Keratinocyte (primary cell): ENCODE data around the gene TRAPPC13. TPM values are rescaled to one million over a fixed set of nuclear protein-coding genes. Genes with fewer than 3 reads are reported as not detected.

Experiments
- DNase-seq: peaks from one replicate; pipeline ENCODE4 v3.0.0-alpha.2; 2011; ENCODE audit warnings: low read depth, missing footprints, low spot score
- FAIRE-seq: peaks from 2 replicates; lab custom pipeline; 2011; peaks lifted over from hg19 to GRCh38; lab: Jason Lieb, UNC
- H2AFZ ChIP-seq: 2 replicates; pipeline ENCODE4 v1.6.0; 2012; ENCODE audit warnings: low read length, control low read depth, inconsistent platforms; ENCODE audit not compliant: control insufficient read depth
- H3K27ac ChIP-seq: 2 replicates; pipeline ENCODE4 v1.5.1; 2011; ENCODE audit warnings: low read length; ENCODE audit not compliant: control insufficient read depth, insufficient read depth
- H3K27me3 ChIP-seq: 3 replicates; pipeline ENCODE4 v1.6.0; 2011; ENCODE audit warnings: low read length; ENCODE audit not compliant: control insufficient read depth, insufficient read depth; ENCODE audit errors: extremely low read depth
- H3K36me3 ChIP-seq, 2 experiments: 2 replicates in 1 of 2; 3 replicates in 1 of 2; pipeline ENCODE4 v1.5.1; 2011; ENCODE audit warnings: low read length in 2 of 2, mild to moderate bottlenecking in 1 of 2; ENCODE audit not compliant: control insufficient read depth in 2 of 2, insufficient read depth in 2 of 2; ENCODE audit errors: extremely low read depth in 1 of 2
- H3K4me1 ChIP-seq: 3 replicates; pipeline ENCODE4 v1.5.1; 2011; ENCODE audit warnings: low read length; ENCODE audit not compliant: control insufficient read depth, insufficient read depth; ENCODE audit errors: extremely low read depth
- H3K4me2 ChIP-seq: 3 replicates; pipeline ENCODE4 v1.6.0; 2011; ENCODE audit warnings: low read depth, low read length; ENCODE audit not compliant: control insufficient read depth, insufficient read depth; ENCODE audit errors: extremely low read depth
- H3K4me3 ChIP-seq, 3 experiments: fragments of 200-600 bp in 1 of 3; sonication (generic) in 1 of 3; 2 replicates in 2 of 3; 3 replicates in 1 of 3; pipeline ENCODE4 v1.5.1; 2011 to 2016; ENCODE audit warnings: low read length in 3 of 3, mild to moderate bottlenecking in 3 of 3, control low read depth in 2 of 3, inconsistent platforms in 1 of 3, low read depth in 1 of 3, mixed read lengths in 1 of 3, mixed run types in 1 of 3, moderate library complexity in 1 of 3; ENCODE audit not compliant: control insufficient read depth in 2 of 3, insufficient read depth in 2 of 3; ENCODE audit errors: extremely low read depth in 1 of 3
- H3K79me2 ChIP-seq: 2 replicates; pipeline ENCODE4 v1.6.0; 2012; ENCODE audit warnings: low read length; ENCODE audit not compliant: control insufficient read depth, insufficient read depth
- H3K9ac ChIP-seq: 3 replicates; pipeline ENCODE4 v1.6.0; 2011; ENCODE audit warnings: low read length; ENCODE audit not compliant: control insufficient read depth, insufficient read depth; ENCODE audit errors: extremely low read depth
- H3K9me1 ChIP-seq: 3 replicates; pipeline ENCODE4 v1.6.0; 2011; ENCODE audit warnings: low read length; ENCODE audit not compliant: control insufficient read depth, insufficient read depth; ENCODE audit errors: extremely low read depth
- H3K9me3 ChIP-seq: 2 replicates; pipeline ENCODE4 v1.5.1; 2012; ENCODE audit warnings: low read depth, low read length; ENCODE audit not compliant: control insufficient read depth
- H4K20me1 ChIP-seq: 3 replicates; pipeline ENCODE4 v1.6.0; 2011; ENCODE audit warnings: low read length; ENCODE audit not compliant: control insufficient read depth, insufficient read depth; ENCODE audit errors: extremely low read depth
- EZH2 ChIP-seq: IDR thresholded peaks from one replicate; pipeline ENCODE4 v1.6.1; 2012; ENCODE audit warnings: inconsistent platforms, mild to moderate bottlenecking, low read length, moderate library complexity
- dilution Hi-C: fragments of 300-500 bp; cut with MboI; formaldehyde crosslinking; loops from one replicate; pipeline ENCODE4 v1.7.0; 2020; ENCODE audit warnings: low sequenced_read_pairs; ENCODE audit not compliant: extremely low pct_ligation_motif_present
- polyA plus RNA-seq, 5 experiments: library from polyadenylated mRNA; depleted of rRNA in 3 of 5; stranded (reverse) in 3 of 5; stranded (forward) in 1 of 5; unstranded in 1 of 5; fragments of >200 nt; gene quantifications; 1 replicate in 1 of 5; 2 replicates in 3 of 5; 3 replicates in 1 of 5; pipeline versions ENCODE4 v1.2.1 to v1.2.3, GENCODE V29; 2011 to 2012; ENCODE audit warnings: missing spikeins in 2 of 5, low read depth in 1 of 5, low replicate concordance in 1 of 5
- TF ChIP-seq, protein P1 (sequence below), 3 experiments: IDR thresholded peaks in 1 of 3; conservative IDR thresholded peaks in 1 of 3; optimal IDR thresholded peaks in 1 of 3; 2 replicates in 2 of 3; 3 replicates in 1 of 3; pipeline versions ENCODE3 to v1.5.1; 2011; ENCODE audit warnings: low read length in 3 of 3, mild to moderate bottlenecking in 3 of 3, moderate library complexity in 2 of 3, control low read depth in 1 of 3, inconsistent platforms in 1 of 3; ENCODE audit not compliant: insufficient read depth in 2 of 3; ENCODE audit errors: extremely low read depth in 1 of 3

TRAPPC13 gene
- polyA plus RNA-seq, 1 donor (not counting 4 experiments of a cell fraction or from before 2014, with no cell fraction given), result 22.2 TPM

DNA sequence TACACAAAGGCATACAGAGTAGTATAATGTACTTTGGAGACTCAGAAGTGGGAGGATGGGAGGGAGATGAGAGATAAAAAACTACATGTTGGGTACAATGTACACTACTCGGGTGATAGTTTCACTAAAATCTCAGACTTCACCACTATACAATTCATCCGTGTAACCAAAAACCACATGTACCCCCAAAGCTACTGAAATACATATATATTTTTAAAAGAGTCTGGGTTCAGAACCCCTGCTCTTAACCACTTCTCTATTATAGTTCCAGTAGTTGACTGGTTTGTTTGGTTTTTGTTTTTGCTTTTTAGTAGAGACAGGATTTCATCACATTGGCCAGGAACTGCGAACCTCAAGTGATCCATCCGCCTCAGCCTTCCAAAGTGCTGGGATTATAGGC is 74.5 kb downstream of the TRAPPC13 start:
- H3K27me3 ChIP-seq, result no peaks in the 10 kb centered on the region
- FAIRE-seq, result no peak
- dilution Hi-C loops, result no loop called here

DNA sequence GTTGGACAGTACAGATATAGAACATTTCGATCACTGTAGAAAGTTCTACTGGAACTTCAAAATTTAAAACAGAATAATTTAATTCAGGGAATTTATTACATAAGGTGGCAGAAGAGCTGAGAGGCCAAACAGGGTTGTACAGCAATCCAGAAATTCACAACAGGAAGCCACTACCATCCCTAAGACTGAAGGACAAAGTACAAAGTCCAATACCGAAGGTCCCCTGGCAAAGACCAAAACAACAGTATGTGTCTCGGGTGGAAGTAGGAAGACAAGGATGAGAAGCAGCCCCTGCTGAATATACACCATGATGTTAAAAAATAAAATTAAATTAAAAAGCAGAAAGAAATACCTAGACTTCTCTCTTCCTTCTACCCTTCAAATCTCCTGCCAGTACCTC is 77.2 kb downstream of the TRAPPC13 start:
- FAIRE-seq, result no peak

More for the DNA sequence above, 74.5 kb downstream of the TRAPPC13 start:
- no peak overlapping the region for H3K27ac ChIP-seq
- H3K9me3 ChIP-seq, result no peaks in the 10 kb centered on the region
- H3K4me3 ChIP-seq, result no peak overlapping the region
- H3K79me2 ChIP-seq, result no peaks in the 10 kb centered on the region
- no peak overlapping the region for H3K9ac ChIP-seq
- H4K20me1 ChIP-seq, result no peaks in the 10 kb centered on the region
- no peak for DNase-seq
- H3K4me2 ChIP-seq, result no peak overlapping the region
- H3K4me1 ChIP-seq, result no peaks in the 10 kb centered on the region
- no peaks in the 10 kb centered on the region for H3K9me1 ChIP-seq
- peaks cover 0 to 1% of the 10 kb centered on the region in 2 experiments for H3K36me3 ChIP-seq
- no peak for TF ChIP-seq EZH2
- TF ChIP-seq, protein P1, sequence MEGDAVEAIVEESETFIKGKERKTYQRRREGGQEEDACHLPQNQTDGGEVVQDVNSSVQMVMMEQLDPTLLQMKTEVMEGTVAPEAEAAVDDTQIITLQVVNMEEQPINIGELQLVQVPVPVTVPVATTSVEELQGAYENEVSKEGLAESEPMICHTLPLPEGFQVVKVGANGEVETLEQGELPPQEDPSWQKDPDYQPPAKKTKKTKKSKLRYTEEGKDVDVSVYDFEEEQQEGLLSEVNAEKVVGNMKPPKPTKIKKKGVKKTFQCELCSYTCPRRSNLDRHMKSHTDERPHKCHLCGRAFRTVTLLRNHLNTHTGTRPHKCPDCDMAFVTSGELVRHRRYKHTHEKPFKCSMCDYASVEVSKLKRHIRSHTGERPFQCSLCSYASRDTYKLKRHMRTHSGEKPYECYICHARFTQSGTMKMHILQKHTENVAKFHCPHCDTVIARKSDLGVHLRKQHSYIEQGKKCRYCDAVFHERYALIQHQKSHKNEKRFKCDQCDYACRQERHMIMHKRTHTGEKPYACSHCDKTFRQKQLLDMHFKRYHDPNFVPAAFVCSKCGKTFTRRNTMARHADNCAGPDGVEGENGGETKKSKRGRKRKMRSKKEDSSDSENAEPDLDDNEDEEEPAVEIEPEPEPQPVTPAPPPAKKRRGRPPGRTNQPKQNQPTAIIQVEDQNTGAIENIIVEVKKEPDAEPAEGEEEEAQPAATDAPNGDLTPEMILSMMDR (optimal IDR thresholded peaks at IDR 0.05 in 1 of 3, IDR thresholded peaks at IDR 0.05 in 1 of 3, conservative IDR thresholded peaks at IDR 0.05 in 1 of 3; ENCODE audit: extremely low read depth in 1 of 3, insufficient read depth in 2 of 3, low read length in 3 of 3), result no peak
- no peak overlapping the region for H2AFZ ChIP-seq

More for the DNA sequence above, 77.2 kb downstream of the TRAPPC13 start:
- H3K9ac ChIP-seq, result no peak overlapping the region
- H3K4me3 ChIP-seq, result no peak overlapping the region
- TF ChIP-seq EZH2, result no peak
- TF ChIP-seq, protein P1 (optimal IDR thresholded peaks at IDR 0.05 in 1 of 3, IDR thresholded peaks at IDR 0.05 in 1 of 3, conservative IDR thresholded peaks at IDR 0.05 in 1 of 3; ENCODE audit: extremely low read depth in 1 of 3, insufficient read depth in 2 of 3, low read length in 3 of 3), result no peak
- no peaks in the 10 kb centered on the region for H3K79me2 ChIP-seq
- H2AFZ ChIP-seq, result no peak overlapping the region
- no peaks in the 10 kb centered on the region for H3K9me1 ChIP-seq
- dilution Hi-C loops, result no loop called here
- DNase-seq, result no peak
- no peaks in the 10 kb centered on the region for H3K9me3 ChIP-seq
- H4K20me1 ChIP-seq, result no peaks in the 10 kb centered on the region
- no peak overlapping the region for H3K27ac ChIP-seq
- H3K4me2 ChIP-seq, result no peak overlapping the region
- H3K4me1 ChIP-seq, result no peaks in the 10 kb centered on the region
- no peaks in the 10 kb centered on the region for H3K27me3 ChIP-seq
- H3K36me3 ChIP-seq, result no peaks in the 10 kb centered on the region
